Ovary (tissue), 9 donors: Measurements from ENCODE around the gene KIF15. TPM values are rescaled to one million over a fixed set of nuclear protein-coding genes. Genes with fewer than 3 reads are reported as not detected.

Source experiments
- DNase-seq, 5 donors: peaks; one replicate each; pipeline ENCODE4 v3.0.0-alpha.2; 2019 to 2020
- H3K27ac ChIP-seq, 2 donors: fragments of 200-600 bp; one replicate each; pipeline versions ENCODE4 v1.5.1 to v1.8.0; 2019 to 2022
- H3K27me3 ChIP-seq: fragments of 200-600 bp; one replicate; pipeline ENCODE4 v1.8.0; 2022
- H3K36me3 ChIP-seq: fragments of 200-600 bp; sonication (generic); one replicate; pipeline ENCODE4 v1.5.1; 2019
- H3K4me1 ChIP-seq: one replicate; pipeline ENCODE4 v1.8.1; 2013; ENCODE audit warnings: mild to moderate bottlenecking, moderate library complexity; ENCODE audit not compliant: insufficient read depth
- H3K4me3 ChIP-seq: fragments of 200-600 bp; sonication (generic); one replicate; pipeline ENCODE4 v1.5.1; 2017
- H3K9me3 ChIP-seq, 2 donors: fragments of 200-600 bp in 1 of 2; sonication (generic) in 1 of 2; one replicate each; pipeline versions ENCODE4 v1.5.1 to v1.8.1; 2013 to 2019; ENCODE audit warnings: mild to moderate bottlenecking in 1 of 2, moderate library complexity in 1 of 2
- EP300 ChIP-seq: sonication (generic); formaldehyde crosslinking; IDR thresholded peaks from one replicate; pipeline ENCODE4 v1.6.1; 2017; ENCODE audit warnings: antibody characterized with exemption
- POLR2A ChIP-seq: fragments of 450-650 bp; IDR thresholded peaks from one replicate; pipeline ENCODE4 v1.6.1; 2017; ENCODE audit warnings: antibody characterized with exemption, mild to moderate bottlenecking, moderate library complexity
- WGBS, 3 donors: extraction: QIAGEN DNeasy Blood & Tissue Kit in 1 of 3; methylation state at CpG; one replicate each; pipeline versions ENCODE4 v1.1.5 to v1.1.7; 2013 to 2017; 5-methylcytosine and 5-hydroxymethylcytosine counted together
- intact Hi-C, 4 donors: fragments of 100-400 bp; cut with DNase I; formaldehyde crosslinking; loops; one replicate each; pipeline versions ENCODE4 v1.11.0 to v1.15.1; 2022 to 2023
- microRNA counts: library from miRNA; unstranded; fragments of <30 nt; microRNA quantifications from one replicate; lab custom pipeline; 2016
- polyA plus RNA-seq, 2 donors: library from polyadenylated mRNA; stranded (reverse); fragments of 200-250 nt in 1 of 2; fragments of 350-450 nt in 1 of 2; fragmentation: Illumina TruSeq in 1 of 2; extraction: RNeasy Lipid Tissue Mini Kit (QIAGEN cat#74804) in 1 of 2; gene quantifications; one replicate each; pipeline ENCODE4 v1.2.3, GENCODE V29; 2013 to 2014
- total RNA-seq, 7 donors: library from RNA; depleted of rRNA in 2 of 7; stranded (reverse); fragments of >200 nt in 2 of 7; fragmentation: NEBNext Ultra II Directional in 3 of 7; extraction: Animal tissue kit (Norgen Biotek cat#: 25700) in 3 of 7; gene quantifications; one replicate each; pipeline versions ENCODE4 v1.1.0 to v1.2.4, GENCODE V29; 2016 to 2023
- TF ChIP-seq, protein P1 (sequence below), 3 donors: fragments of 450-650 bp in 2 of 3; fragments of 200-600 bp in 1 of 3; IDR thresholded peaks; one replicate each; pipeline versions ENCODE4 v1.5.1 to v1.8.0; 2016 to 2022; ENCODE audit warnings: antibody characterized with exemption in 3 of 3, mild to moderate bottlenecking in 1 of 3
- donor health status: DM: no; HTN: no; CAD: no; lungs with moderate emphysema.
- donor health status: DM: no; HTN: no; CAD: no.
- donor health status: Bipolar disorder and iron deficiency.
- donor health status: DM: yes; HTN: yes; CAD: no.
- donor health status: DM: no; HTN: no; CAD: no.
- donor health status: DM: yes; HTN: yes; CAD: no.

Gene KIF15
- total and polyA plus RNA-seq, 9 donors, result 0.15 to 0.99 (median 0.33) TPM; not detected in 1

DNA sequence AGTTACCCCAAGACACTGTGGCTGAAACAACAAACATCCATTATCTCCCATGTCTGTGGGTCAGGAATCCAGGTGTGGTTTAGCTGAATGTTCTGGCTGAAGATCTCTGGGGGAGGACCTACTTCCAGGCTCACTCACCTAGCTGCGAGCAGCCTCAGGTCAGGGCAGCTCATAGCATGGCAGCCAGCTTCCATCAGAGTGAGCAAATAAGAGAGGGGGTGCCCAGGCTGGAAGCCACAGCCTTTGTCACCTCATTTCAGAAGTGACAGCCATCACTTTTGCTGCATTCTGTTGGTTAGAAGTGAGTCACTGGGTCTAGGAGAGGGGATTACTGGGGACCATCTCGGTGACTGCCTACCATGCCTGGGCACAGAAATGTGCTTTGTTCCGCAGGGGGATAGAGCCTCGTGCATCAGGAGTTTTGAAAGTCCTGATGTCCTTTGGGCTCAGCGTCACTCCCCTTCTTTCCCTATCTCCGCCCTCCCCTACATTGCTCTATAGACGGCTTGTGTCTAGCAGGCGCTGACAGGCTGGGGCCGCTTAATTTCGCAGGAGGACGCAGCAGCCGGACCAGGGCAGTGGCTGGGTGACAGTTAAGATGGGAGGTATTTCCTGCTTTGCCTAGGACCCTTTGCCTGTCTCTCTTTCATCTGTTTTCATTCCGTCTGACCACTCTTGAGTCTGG, 138.2 kb downstream of the KIF15 start:
- no peaks in the 10 kb centered on the region for H3K4me1 ChIP-seq
- no peaks in the 10 kb centered on the region for H3K9me3 ChIP-seq
- H3K36me3 ChIP-seq, result no peaks in the 10 kb centered on the region
- intact Hi-C loops, result no loop called here
- WGBS, 3 donors, result 46 to 53% (median 50%) methylated on average over 13 of the region's 13 CpGs
- H3K4me3 ChIP-seq, result no peak overlapping the region
- H3K27me3 ChIP-seq, result no peaks in the 10 kb centered on the region
- no peak for DNase-seq
- no peak for TF ChIP-seq EP300
- TF ChIP-seq, protein P1, sequence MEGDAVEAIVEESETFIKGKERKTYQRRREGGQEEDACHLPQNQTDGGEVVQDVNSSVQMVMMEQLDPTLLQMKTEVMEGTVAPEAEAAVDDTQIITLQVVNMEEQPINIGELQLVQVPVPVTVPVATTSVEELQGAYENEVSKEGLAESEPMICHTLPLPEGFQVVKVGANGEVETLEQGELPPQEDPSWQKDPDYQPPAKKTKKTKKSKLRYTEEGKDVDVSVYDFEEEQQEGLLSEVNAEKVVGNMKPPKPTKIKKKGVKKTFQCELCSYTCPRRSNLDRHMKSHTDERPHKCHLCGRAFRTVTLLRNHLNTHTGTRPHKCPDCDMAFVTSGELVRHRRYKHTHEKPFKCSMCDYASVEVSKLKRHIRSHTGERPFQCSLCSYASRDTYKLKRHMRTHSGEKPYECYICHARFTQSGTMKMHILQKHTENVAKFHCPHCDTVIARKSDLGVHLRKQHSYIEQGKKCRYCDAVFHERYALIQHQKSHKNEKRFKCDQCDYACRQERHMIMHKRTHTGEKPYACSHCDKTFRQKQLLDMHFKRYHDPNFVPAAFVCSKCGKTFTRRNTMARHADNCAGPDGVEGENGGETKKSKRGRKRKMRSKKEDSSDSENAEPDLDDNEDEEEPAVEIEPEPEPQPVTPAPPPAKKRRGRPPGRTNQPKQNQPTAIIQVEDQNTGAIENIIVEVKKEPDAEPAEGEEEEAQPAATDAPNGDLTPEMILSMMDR (IDR thresholded peaks at IDR 0.05), result no peak
- no peak for TF ChIP-seq POLR2A
- no peak overlapping the region for H3K27ac ChIP-seq

DNA sequence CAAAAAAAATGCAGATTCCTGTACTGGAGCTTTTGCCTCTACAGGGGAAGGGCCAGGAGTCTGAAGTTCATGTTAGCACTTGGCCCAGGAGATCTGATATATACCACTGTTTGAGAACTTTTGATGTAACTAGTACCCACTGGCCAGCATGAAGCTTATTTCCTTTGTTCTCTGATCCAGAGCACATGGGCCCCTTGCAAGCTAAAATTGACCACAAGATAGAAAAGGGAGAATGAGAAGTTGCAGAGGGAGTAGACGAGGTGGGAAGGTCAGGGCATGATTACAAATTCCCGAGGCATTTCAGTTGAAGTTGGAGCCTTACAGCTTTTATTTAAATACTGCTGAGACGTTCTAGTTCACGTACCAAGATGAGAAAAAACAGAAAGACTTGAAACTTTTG, 141.0 kb downstream of the KIF15 start:
- no peaks in the 10 kb centered on the region for H3K36me3 ChIP-seq
- no peak overlapping the region for H3K4me3 ChIP-seq
- DNase-seq, result no peak
- H3K27me3 ChIP-seq, result no peaks in the 10 kb centered on the region
- TF ChIP-seq, protein P1 (IDR thresholded peaks at IDR 0.05), result no peak
- TF ChIP-seq EP300 (no peak), POLR2A (no peak)
- H3K9me3 ChIP-seq, result no peaks in the 10 kb centered on the region
- intact Hi-C loops, result no loop called here
- no peak overlapping the region for H3K27ac ChIP-seq
- no peaks in the 10 kb centered on the region for H3K4me1 ChIP-seq
- 10 to 14% (median 12%) methylated on average over 4 of the region's 4 CpGs for WGBS, 3 donors

MicroRNA genes within 50 kb of the gene (microRNA counts, 767-probe panel; counts per million panel counts)
- 530 counts per million, percentile 78 among the panel's probes with 10 or more counts for microRNA hsa-miR-564 (lab: Ali Mortazavi, UCI)

Other genes starting within 250 kb of the KIF15 start
- gene ZKSCAN7, start 206.6 kb upstream of the KIF15 start, total RNA-seq, result 10 to 100 TPM in 2 of 7 donors, 1 to 10 TPM in 5; 5.5 to 10.7 (median 7.7) TPM
- gene ZKSCAN7, start 206.6 kb upstream of the KIF15 start, polyA plus RNA-seq, result 1 to 10 TPM; 4.9 to 7.8 TPM
- gene ZNF660, start 176.8 kb upstream of the KIF15 start, total RNA-seq, result 10 to 100 TPM in 5 of 7 donors, 1 to 10 TPM in 2; 4.6 to 18.4 (median 12.5) TPM
- gene ZNF660, start 176.8 kb upstream of the KIF15 start, polyA plus RNA-seq, result 1 to 10 TPM; 4.5 to 6.7 TPM
- 10 to 100 TPM; 15.1 to 27.0 (median 20.3) TPM for gene ZNF197, start 136.8 kb upstream of the KIF15 start, total RNA-seq
- gene ZNF197, start 136.8 kb upstream of the KIF15 start, polyA plus RNA-seq, result 10 to 100 TPM; 11.3 to 11.8 TPM
- gene ZNF35, start 113.1 kb upstream of the KIF15 start, total RNA-seq, result 10 to 100 TPM in 1 of 7 donors, 1 to 10 TPM in 6; 4.4 to 14.2 (median 7.2) TPM
- gene ZNF35, start 113.1 kb upstream of the KIF15 start, polyA plus RNA-seq, result 1 to 10 TPM; 2.7 to 5.4 TPM
- 10 to 100 TPM in 2 of 7 donors, 1 to 10 TPM in 5; 6.1 to 11.2 (median 8.3) TPM for gene ZNF502, start 49.1 kb upstream of the KIF15 start, total RNA-seq
- gene ZNF502, start 49.1 kb upstream of the KIF15 start, polyA plus RNA-seq, result 1 to 10 TPM; 4.1 to 5.5 TPM
- 1 to 10 TPM; 2.0 to 9.0 (median 5.8) TPM for gene ZNF501, start 32.2 kb upstream of the KIF15 start, total RNA-seq
- 1 to 10 TPM; 3.3 to 3.4 TPM for gene ZNF501, start 32.2 kb upstream of the KIF15 start, polyA plus RNA-seq
- 10 to 100 TPM; 23.7 to 55.4 (median 37.3) TPM for gene KIAA1143, start 175 bp upstream of the KIF15 start, total RNA-seq
- 10 to 100 TPM; 22.4 to 44.6 TPM for gene KIAA1143, start 175 bp upstream of the KIF15 start, polyA plus RNA-seq
- gene TMEM42, start 100.1 kb downstream of the KIF15 start, total RNA-seq, result 10 to 100 TPM; 11.2 to 24.0 (median 14.6) TPM
- 10 to 100 TPM; 11.8 to 27.5 TPM for gene TMEM42, start 100.1 kb downstream of the KIF15 start, polyA plus RNA-seq
- not detected for gene TGM4, start 112.8 kb downstream of the KIF15 start, total RNA-seq
- not detected for gene TGM4, start 112.8 kb downstream of the KIF15 start, polyA plus RNA-seq
- gene ZDHHC3, start 214.4 kb downstream of the KIF15 start, total RNA-seq, result 10 to 100 TPM; 28.6 to 63.1 (median 46.2) TPM
- gene ZDHHC3, start 214.4 kb downstream of the KIF15 start, polyA plus RNA-seq, result 10 to 100 TPM; 30.6 to 81.2 TPM
- gene EXOSC7, start 214.4 kb downstream of the KIF15 start, total RNA-seq, result 10 to 100 TPM; 28.3 to 39.3 (median 36.8) TPM
- gene EXOSC7, start 214.4 kb downstream of the KIF15 start, polyA plus RNA-seq, result 10 to 100 TPM; 34.5 to 35.4 TPM